HG03025 (cell line): ENCODE data around the gene ERMARD.
"Not testable (repeated sequence)": the region's sequence is repeated elsewhere in the genome, so short reads cannot be mapped to it uniquely, and the experiment has no call there.

Source experiments
- ATAC-seq: cut with Tn5 transposase; IDR thresholded peaks from one replicate; pipeline ENCODE4 v1.9.1; 2021; ENCODE audit warnings: mild to moderate bottlenecking, moderate library complexity; ENCODE audit not compliant: unreplicated experiment, low FRiP score

Gene ERMARD

DNA sequence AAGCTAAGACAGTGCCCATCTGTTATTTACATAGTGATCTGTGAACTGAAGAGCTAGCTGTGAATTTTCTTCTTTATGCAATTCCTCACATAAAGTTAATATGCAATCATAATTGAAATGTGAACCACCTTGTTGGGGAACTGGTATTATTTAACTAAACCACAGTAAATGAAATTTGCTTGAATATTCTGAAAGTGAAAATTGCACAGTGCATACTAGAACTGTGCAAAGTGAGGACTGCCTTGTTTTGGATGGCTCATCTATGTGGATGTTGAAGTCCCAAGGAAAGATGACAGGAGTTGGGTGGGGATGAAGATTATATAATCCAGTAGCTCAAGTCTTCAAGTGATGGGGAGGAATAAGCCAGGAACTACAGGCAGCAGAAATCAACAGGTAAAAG lies 21.5 kb upstream of the ERMARD start:
- ATAC-seq = no peak

DNA sequence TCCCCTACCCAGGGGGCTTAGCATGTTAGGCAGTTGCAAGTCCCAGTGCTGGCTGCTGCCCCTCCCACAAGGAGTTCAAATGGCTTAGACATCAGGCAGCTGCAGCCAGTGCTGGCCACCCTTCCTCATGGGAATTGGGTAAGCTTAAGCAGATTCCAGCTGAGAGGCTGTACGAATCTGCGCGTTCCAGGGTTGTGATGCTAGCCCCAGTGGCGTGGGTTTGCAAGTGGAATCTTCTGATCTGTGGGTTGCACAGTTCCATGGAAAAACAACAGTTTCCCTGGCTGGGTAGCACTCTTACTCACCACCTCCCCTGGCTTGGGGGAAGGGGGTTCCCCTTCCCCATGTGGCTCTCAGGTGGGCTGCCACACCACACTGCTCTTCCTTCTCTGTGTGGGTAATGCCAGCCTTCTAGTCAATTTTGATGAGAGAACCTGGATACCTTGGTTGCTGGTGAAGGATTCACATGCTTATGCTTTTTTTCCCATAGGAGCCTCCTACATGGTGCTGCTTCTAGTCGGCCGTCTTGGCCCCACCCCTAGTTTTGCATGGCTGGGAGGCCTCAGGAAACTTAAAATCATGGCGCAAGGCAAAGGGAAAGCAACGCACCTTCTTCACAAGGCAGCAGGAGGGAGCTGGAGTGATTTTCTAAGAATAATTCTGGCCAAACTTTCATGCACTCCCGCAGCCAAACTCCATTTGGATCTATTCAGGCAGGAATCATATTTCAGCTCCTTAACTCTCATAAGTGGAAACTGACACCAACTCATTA lies 13.0 kb upstream of the ERMARD start:
- ATAC-seq = no peak

DNA sequence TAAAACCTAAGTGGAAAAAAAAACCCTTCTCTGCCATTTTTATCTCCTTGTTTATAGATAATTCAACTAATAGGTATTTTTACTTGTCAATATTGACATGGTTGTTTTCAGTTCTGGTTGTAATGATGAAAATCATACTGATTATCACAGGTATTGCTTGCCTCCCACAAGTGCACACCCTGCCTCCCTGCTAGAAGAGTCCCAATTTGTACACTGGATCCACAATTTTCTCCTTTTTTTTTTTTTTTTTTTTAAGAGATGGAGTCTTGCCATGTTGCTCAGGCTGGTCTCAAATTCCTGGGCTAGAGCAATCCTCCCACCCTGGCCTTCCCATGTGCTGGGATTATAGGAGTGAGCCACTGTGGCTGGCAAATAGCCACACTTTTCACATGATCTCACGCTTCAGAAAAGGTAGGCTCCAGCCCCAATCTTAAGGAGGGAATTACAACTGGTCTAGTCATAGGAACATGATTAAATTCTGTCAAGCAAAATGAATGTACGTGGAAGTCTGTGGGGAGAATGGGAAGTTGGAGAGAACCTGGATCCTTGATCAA lies 12.4 kb upstream of the ERMARD start:
- ATAC-seq = no peak

DNA sequence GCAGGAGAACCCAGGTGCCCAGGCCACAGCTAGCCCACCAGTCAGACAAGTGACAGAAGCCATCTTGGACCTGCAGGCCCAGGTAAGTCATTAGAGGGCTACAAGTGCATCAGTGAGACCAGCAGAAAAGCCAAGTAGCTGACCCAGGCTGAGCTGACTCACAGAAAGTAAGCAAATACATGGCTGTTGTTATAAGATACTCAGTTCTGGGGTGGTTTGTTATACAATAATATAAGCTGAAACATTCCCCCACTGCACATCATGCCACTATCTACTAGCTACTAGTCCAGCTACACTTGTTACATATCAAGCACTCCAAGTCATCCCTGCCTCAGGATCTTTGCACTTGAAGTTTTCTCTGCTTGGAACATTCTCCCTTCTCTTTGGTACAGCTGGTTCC lies 10.1 kb upstream of the ERMARD start:
- ATAC-seq = no peak

DNA sequence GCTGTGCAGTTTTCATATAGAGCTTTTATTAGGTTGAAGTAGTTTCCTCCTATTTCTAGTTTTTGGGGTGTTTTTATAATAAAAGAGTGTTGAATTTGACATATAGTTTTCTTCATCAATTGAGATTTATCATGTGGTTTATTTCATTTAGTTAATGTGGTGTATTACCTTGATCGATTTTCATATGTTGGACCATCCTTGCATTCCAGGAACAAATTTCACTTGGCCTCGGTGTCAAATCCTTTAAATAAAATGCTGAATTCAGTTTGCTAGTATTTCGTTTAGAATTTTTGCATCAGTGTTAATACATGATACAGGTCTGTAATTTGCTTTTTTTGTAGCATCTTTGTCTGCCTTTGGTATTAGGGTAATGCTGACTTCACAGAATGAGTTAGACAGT lies 6.0 kb upstream of the ERMARD start:
- ATAC-seq = no peak

DNA sequence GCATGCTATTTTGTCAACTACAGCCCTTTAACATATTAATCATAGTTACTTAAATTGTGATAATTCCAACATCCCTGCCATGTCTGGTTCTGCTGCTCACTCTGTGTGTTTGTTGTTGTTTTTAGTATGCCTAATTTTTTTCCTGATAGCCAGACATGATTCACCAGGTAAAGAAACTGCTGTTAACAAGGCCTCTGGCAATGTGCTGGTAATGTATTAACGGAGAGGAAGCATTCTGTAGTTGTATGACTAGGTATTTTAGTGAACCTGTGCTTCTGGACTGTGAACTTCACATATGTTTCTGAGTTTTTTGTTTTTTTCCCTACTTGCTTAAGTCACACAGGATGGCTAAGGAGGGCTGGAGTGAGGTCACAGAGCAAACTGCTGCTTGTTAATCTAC lies 4.9 kb upstream of the ERMARD start:
- no peak for ATAC-seq

DNA sequence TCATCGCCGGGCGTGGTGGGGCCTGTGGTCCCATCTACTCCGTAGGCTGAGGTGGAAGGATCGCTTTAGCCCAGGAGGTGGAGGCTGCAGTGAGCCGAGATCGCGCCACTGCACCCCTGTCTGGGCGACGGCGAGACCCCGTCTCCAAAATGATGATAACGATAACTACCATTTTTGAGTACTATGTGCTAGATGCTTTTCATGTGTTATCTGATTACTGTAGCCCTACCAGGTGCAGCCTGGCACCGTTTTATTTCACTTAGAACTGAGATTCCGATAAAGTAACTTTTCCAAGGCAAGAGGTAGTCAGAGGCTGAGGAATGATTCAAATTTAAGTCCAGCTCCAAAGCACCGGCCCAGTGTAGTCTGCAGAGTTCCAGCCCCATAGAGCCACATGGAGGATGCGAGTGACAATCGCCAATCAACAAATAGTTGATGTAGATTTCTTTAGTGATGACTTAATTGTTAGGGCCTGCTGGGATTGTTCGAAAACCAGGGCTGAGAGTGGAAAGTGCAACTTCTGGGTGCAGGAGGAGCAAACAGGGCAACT lies 727 bp downstream of the ERMARD start:
- no peak for ATAC-seq

DNA sequence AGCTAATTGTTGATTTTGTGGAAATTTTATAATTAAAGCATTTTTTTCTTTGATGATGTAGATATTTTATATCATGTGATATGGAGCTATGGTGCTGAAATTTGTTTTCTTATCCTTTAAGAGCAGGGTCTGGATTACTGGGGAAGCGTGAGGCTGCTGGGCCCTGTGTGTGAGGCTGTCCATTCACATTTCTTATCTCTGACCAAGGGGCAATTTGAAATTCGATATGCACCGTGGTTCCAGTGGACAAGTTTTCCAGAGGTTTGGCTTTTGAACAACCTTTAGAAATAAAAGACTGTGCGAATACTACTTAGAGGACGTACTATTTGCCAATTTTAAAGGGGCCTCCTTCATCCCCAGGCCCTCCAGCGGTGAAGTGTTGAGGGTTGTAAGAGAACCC lies 3.7 kb downstream of the ERMARD start:
- no peak for ATAC-seq

DNA sequence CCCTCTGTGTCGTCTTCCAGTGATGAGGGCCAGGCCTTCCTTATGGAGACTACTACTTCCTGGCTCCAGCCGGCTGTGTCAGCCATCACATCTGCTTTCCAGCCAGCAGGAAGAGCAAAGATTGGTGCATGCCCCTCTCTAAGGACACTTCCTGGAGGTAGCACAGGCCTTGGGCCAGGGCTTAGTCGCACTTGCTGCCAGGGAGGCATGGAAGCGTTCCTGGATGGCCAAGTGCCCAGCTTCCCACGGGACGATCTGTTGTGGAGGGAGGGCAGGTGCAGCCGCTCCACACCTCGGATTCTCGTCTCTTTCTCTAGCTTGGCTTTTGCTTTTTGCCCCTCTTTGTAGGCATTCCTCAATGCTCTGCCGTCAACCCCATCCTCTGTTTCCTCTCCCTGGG lies 11.9 kb downstream of the ERMARD start:
- ATAC-seq = no peak

DNA sequence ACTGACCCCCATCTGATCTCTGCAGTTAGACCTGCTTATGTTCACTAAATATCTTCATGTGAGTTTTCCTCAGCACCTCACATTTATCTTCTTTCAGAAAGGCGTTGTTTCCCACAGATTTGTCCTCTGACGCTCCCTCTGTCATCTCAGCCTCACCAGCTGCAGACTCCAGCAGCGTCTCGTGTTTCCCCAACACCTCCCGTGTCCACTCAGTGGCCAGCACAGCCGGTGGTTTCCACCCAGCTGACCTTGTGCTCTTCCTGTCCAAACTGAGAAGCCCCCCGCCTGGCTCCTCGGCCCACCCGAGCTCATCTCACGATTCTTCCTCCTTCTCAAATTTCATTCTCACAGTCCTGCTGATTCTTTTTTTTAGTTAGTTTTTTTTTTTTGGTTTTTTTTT lies 12.5 kb downstream of the ERMARD start:
- no peak for ATAC-seq

DNA sequence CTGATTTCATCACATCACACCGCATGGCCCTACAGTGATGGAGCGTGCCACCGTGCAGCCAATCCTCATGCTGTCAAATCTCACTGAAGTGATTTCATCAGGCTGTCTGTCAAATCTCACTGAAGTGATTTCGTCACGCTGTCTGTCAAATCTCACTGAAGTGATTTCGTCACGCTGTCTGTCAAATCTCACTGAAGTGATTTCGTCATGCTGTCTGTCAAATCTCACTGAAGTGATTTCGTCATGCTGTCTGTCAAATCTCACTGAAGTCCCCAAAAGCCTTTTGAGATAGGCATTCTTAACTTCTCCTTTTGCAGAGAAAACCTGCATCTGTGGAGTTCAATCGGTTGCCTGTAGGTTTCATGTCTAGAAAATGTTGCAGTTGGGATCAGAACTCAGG lies 14.4 kb downstream of the ERMARD start:
- ATAC-seq = not testable (repeated sequence)

DNA sequence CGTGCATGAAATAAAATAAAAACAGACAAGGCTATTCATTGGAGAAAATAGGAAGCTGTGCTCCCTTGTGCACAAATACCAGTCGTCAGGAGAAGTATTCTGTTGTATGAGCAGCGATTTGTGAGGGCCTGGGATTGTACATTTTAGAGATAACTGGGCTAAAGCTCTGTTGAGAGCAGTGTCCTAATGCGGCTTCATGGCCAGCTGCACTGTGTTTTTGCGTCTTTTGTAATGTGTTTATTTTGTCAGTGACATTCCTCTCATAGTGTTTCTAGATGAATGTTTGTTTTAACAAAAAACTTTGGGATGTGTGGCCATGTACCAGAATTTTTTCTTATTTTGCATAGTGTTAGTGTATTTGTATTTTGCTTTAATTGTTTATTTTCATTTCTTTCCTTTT lies 14.8 kb downstream of the ERMARD start:
- no peak for ATAC-seq

DNA sequence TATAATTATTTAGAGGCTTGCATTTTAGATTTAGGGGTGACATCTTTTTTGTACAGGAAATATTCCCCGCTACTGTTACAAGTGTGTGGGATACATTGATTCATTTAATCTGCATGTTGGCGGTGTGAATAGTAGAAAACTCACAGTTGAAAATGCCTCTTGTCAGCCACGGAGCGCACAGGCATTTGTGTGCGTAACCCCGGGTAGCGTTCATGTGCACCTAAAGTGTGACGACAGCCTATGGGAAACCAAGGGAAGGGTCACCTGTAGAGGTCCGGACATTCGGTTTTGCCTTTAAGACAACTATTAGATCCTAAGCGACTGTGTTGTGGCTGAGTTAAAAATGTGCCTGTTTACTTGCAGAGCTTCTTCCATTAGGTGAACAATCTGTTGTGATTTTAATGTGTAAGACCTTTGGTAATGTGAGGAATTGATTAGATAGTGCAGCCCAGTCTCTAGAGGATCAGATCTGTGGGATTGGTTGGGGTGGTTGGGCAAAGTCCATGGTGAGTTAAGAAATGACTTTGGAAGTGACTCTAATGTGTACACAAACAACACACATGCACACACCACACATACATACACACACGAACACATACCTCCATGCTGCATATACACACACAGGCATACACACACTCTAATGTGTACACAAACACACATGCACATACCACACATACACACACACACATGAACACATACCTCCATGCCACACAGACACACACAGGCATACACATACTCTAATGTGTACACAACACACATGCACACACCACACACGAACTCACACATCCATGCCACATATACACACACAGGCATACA lies 15.7 kb downstream of the ERMARD start:
- no peak for ATAC-seq

DNA sequence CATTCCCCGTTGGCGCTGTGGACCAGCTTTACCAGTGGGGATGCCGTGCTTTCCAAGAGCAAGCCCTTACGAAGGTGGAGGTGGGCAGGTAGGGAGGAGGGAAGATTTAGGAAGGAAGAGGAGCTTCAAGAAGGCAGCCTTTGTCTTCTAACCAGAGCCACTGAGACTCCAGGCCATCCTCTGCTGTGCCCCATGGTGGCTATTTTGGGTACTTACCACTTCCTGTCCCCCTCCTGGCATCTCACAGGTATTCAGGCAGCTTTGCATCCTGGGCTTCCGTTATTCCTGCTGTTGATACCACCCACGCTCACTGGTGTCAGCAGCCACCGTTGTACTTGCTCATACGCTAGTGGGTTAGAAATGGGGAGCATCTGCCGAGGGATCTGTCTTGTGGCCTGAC lies 22.9 kb downstream of the ERMARD start:
- no peak for ATAC-seq

DNA sequence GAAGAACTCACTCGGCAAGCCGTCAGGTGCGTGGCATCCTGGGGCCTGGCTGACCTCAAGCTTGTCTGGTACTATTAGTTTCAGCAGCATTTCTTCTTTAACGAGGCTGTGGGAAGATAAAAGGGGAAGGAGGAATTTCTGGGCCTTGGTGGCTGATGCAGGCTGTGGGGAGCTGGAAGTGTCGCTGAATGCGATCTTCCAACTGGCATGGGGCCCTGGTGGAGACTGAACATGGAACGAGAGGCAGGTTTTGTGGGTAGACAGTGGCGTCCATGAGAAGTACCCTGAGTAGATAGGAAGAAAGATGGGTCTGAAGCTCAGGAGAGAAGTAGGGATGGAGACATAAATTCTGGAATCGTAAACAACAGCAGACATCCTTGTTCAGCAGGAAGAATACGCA lies 23.9 kb downstream of the ERMARD start:
- no peak for ATAC-seq

DNA sequence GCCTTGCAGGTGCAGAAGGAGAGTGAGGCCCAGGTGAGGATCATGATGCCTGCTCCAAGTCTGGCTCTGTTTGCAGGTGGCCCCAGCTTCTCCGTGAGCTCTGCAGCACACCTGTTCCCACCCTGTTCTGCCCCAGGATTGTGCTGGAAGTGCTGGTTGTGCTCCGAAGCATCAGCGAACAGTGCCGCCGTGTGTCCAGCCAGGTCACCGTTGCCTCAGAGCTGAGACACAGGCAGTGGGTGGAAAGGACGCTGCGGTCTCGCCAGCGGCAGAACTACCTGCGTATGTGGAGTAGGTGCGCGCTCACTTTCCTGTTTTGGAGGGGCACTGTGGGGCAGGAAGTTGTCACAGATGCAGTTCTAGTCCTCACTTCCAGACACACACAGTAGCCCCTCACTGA lies 25.0 kb downstream of the ERMARD start:
- no peak for ATAC-seq

DNA sequence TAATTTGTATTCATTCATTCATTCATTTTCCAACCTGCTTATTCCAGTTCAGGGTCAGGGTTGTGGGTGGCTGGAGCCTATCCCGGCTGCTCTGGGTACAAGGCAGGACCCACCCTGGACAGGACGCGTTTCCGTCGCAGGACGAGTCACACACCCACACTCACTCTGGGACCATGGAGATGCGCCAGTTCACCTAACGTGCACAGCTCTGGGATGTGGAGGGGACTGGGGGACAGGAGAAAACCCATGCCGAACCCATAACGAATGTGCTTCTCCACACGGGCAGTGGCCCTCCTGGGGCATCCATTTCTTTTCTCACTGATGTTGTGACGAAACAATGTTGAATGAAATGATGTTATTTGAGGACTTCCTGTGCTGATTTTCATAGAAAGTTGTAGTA lies 26.5 kb downstream of the ERMARD start:
- ATAC-seq = no peak

DNA sequence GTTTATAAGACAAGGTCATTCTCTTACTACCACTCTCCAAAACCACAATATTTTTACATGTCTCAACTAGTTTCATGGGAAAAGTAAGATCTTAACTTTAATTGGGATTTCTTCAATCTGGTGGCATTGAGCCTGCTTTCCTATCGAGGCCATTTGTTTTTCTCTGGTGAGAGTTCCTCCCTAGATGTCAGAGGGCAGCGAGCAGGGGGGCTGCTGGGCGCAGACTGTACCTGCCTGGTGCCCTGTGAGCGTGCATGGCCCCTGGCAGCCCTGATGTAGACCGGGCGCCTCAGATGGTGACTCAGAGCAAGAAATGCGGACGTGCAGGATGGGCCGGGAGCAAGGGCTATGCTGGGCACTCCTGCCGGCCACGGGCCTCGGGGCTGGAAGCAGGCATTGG lies 27.2 kb downstream of the ERMARD start:
- ATAC-seq = no peak

DNA sequence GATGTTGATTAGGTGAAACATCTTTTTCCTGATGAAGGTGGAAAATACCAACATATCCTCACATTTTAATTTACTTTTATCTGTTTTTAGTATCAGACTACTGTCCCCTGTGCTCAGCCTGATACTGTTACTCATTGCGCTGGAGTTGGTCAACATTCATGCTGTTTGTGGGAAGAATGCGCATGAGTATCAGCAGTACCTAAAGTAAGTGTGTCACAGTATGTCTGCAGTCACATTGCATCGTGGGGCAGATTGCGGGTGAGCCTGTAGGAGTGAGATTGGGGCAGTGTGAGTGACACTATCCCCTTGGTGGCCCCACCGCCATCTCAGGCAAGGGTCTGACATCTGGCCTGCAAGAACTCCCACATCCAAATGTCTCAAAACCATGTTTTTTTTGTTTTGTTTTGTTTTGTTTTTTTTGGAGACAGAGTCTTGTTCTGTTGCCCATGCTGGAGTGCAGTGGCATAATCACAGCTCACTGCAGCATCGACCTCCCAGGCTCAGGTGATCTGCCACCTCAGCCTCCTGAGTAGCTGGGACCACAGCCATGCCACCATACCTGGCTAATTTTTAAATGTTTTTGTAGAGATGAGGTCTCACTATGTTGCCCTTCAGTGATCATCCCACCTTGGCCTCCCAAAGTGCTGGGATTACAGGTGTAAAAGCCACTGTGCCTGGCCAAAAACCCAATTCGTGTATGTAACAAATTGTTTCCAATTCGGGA lies 27.8 kb downstream of the ERMARD start:
- ATAC-seq = no peak

DNA sequence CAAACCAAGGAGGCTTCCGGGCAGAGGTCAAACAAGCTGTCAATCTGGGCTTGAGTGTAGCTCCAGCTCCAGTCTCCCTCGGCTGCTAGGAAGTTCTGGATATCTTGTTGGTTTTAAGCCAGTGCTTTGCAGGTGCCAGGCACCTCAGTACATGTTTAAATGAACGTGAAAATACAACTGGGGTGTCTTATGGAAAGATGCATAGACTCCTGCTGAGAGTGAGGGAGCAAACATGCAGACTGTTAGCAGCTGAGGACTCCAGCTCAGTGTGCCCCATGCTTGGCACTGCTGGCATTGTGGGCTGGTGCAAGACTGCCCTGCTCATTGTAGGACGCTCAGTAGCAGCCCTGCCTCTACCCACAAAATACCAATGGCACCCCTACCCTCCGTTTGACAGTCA lies 28.5 kb downstream of the ERMARD start:
- ATAC-seq = no peak

DNA sequence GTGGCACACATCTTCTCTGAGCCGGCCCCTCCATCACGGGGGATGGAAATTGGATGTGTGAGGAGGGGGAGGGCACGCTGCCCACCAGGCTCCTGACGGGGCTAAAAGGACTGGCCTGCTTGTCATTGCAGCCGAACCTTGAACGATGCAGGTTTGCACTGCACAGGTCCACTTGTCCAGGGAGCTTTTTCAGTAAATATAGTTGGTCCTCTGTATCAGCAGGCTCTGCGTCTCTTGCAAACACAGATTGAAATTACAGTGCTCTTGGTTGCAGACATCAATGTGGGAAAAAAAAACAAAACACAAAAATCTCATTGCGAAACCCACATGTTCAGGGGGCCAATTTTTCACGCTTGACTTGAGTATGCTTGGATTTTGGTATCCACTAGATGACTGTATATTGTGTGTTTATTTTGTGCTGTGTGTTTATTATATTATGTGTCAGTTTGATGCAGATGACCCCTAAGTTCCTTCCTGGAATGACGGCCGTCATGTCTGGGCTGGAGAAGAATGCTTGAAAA lies 29.2 kb downstream of the ERMARD start:
- ATAC-seq = no peak
